GM21576 (cell line): Measurements from ENCODE around the gene ZNF524.
"Not testable (repeated sequence)": the region's sequence is repeated elsewhere in the genome, so short reads cannot be mapped to it uniquely, and the experiment has no call there.

Experiments used
- ATAC-seq: cut with Tn5 transposase; IDR thresholded peaks from one replicate; pipeline ENCODE4 v1.9.1; 2021; ENCODE audit warnings: mild to moderate bottlenecking, moderate library complexity; ENCODE audit not compliant: unreplicated experiment

Gene ZNF524, protein sequence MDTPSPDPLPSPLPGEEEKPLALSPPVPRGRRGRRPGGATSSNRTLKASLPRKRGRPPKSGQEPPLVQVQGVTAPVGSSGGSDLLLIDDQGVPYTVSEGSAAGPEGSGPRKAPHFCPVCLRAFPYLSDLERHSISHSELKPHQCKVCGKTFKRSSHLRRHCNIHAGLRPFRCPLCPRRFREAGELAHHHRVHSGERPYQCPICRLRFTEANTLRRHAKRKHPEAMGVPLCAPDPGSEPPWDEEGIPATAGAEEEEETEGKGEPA

DNA sequence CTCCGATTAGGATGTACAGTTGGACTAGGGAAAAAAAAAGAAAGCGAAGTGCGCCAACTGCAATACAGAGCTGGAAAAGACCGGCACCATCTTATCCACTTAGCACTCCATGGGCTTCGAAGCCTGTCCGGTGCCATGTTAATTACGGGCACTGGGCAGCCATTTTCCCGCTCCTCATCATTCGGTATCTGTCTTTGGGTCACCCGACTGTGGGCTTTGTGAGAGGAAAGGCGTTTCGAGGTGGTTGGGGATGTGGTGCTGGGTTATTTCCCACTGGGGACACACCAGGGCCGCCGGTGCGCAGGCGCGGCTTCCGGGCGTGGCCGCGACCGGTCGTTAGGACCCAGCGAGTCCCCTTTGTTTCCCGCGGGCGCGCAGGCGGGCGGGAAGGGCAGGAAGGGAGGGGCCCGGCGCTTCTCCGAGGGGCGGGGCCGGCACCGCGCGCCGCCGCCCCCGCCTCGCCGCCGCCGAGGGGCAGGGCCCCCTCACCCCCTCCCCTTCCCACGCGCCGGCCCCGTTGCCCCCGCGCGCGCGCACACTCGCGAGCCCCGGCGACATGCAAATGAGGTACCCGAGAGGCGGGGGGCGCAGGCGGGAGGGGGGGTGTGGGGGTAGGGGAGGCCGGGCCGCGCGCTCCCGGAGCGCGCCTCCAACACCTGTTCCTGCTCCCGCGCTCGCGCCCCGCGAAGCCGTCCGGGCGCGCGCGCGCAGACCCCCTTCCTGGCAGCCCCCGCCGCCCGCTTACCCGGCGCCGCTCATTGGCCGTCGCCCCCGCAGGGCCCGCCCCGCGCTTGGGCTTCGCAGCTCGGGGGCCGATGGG lies at the start of gene ZNF524:
Gene ZNF524 (plus strand): TSS at position 447 of the 820 bp plus-strand sequence. CDS start 1,825 bp downstream, outside the sequence.
- ATAC-seq = peak; percentile 27

GRCh38 chr19:55550321-55550650 lies 49.8 kb upstream of the ZNF524 start:
- ATAC-seq = no peak

GRCh38 chr19:55552206-55552605 lies 47.9 kb upstream of the ZNF524 start:
- ATAC-seq = no peak

DNA sequence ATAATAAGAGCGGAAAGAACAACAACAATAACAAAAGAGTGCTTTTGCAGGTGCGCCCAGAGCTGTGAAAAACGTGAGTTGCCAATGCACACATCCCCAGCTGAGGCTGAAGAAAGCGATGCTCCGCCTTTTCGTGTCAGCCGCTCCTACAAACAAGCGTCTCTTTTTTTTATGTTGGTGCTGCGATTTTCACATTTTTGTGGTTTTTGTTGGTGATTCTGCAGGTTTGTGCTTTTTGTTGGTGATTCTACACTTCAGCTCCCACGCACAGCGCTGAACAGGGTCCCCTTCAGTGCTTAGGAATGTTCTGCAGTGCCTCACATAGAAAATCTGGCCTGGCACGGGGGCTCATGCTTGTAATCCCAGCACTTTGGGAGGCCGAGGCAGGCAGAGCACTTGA lies 47.5 kb upstream of the ZNF524 start:
- no peak for ATAC-seq

- no peak for ATAC-seq
Observed at GRCh38 chr19:55553217-55554182, 46.6 kb upstream of the ZNF524 start.

DNA sequence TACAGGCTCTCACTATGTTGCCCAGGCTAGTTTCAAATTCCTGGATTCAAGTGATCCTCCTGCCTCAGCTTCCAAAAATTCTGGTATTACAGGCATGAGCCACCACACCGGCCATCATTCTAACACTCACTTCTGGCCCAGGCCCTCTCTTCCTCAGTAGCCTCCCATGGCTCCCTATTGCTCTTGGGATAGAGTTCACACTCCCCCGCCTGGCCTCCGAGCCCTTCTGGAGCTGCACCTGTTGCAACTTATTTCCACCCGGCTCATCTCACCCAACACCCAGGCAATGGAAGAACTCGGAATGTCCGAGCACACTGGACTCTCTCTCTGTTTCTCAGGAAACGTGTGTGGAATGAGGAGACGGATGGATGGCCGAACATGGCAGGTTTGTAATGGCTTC lies 45.8 kb upstream of the ZNF524 start:
- no peak for ATAC-seq

- no peak for ATAC-seq
Observed at GRCh38 chr19:55554741-55555152, 45.3 kb upstream of the ZNF524 start.

GRCh38 chr19:55559684-55560083 lies 40.4 kb upstream of the ZNF524 start:
- no peak for ATAC-seq

DNA sequence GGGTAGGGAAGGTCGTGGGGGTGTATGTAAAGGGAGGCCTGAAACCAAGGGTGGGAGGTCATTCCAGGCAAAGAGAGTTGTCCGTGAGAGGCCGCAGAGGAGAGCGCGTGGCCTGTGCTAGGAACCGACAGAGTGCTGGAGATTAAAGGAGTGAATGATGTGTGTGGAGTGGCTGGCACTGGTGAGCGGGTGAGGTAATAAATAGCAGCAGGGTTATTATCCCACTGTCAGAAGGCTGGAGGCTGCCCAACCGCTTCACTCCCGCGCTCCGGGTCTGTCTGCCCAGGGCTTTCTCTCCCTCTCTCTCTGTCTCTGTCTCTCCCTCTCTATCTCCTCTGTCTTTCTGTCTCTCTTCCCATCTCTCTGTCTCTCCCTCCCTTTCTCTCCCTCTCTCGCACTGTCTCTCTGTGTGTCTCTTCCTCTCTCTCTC lies 36.8 kb upstream of the ZNF524 start:
- ATAC-seq = no peak

- no peak for ATAC-seq
Observed at GRCh38 chr19:55566823-55567222, 33.3 kb upstream of the ZNF524 start.

- ATAC-seq = no peak
Observed at GRCh38 chr19:55567708-55568328, 32.3 kb upstream of the ZNF524 start.

- ATAC-seq = not testable (repeated sequence)
Observed at GRCh38 chr19:55569477-55569876, 30.6 kb upstream of the ZNF524 start.

DNA sequence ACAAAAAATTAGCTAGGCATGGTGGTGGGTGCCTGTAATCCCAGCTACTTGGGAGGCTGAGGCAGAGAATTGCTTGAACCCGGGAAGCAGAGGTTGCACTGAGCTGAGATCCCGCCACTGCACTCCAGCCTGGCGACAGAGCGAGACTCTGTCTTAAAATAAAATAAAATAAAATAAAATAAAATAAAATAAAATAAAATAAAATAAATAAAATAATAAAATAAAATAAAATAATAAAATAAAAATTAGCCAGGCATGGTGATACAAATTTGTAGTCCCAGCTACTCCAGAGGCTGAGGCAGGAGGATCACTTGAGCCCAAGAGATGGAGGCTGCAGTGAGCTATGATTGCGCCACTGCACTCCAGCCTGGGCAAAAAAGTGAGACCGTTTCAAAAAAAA lies 26.2 kb upstream of the ZNF524 start:
- ATAC-seq = not testable (repeated sequence)

GRCh38 chr19:55576746-55577145 lies 23.3 kb upstream of the ZNF524 start:
- no peak for ATAC-seq

DNA sequence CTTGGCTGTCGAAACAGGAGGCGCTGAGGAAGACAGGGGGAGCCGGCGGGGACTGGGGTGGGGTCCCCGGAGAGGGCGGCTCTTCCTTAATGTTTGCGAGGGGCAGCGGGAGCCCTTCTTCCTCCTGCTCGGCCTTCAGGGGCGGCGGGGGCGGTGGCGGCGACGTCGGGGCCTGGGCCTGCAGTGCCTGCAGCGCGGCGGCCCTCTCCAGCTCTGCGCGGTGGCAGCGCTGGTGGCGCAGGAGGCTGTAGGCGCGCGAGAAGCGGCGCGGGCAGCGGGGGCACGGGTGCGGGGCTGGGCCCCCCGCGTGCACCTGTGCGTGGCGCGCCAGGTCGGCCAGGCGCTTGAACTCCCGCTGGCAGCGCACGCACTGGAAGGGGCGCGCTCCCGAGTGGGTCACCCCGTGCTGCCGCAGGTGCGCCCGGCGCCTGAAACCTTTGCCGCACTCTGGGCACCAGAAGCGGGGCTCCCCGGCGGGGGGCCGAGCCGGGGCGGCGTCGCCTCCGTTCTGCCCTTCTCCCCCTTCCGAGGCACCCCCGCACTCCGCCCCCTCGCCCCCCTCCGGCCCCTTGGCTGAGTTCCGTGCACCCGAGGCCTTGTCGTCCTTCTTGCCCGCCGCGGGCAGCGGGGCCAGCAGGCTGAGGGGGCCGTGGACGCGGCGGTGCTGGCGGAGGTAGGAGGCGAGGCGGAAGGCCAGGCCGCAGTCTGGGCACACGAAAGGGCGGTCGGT lies 21.9 kb upstream of the ZNF524 start:
- no peak for ATAC-seq

DNA sequence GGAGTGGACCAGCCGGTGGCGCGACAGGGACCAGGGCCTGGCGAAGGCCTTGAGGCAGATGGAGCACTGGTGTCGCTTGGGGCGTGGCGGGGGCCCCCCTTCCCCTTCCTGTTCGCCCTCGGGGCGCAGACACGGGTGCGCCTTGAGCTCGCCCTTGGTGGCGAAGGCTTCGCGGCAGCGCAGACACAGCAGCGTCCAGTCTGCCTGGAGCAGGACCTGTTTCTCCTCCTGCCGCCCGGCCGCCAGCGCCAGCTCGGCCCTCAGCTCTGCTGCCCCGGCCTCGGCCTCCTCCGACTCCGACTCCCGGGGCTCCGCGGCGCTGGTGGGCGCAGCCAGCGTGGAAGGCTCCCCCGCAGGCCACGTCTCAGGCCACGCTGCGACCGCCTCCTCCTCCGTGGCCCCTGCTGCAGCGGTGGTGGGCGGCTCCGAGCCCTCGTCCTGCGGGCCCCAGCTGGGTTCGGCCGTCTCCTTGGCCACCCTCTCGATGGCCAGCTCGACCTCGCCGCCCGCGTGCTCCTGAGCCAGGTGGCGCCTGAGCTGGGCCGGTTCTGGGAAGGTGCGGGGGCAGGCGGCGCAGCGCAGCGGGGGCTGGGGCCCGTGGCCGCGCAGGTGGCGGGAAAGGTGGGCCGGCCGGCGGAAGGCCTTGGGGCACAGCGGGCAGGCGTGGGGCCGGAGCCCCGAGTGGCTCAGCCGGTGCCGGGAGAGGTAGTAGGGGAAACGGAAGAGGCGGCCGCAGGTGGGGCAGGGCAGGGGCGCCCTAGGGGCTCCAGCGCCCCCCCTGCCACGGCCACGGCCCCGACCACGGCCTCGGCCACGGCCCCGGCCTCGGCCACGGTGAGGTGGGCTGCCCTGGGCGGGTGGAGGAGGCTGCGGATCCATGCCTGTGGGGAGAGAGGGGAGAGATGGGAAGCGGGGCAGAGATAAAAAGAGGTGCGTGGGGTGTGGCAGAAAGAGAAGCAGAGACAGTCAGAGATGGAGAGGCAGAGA lies 21.0 kb upstream of the ZNF524 start:
- ATAC-seq = no peak

- ATAC-seq = no peak
Observed at GRCh38 chr19:55579766-55580621, 20.1 kb upstream of the ZNF524 start.

GRCh38 chr19:55580628-55581144 lies 19.4 kb upstream of the ZNF524 start, which contains the start of gene ZNF579:
ZNF579 (minus strand) TSS chr19:55580848; CDS start chr19:55579639, 1,209 bp downstream.
- ATAC-seq = no peak
